Measurements from ENCODE around the gene C19orf44. TPM values are rescaled to one million over a fixed set of nuclear protein-coding genes. Genes with fewer than 3 reads are reported as not detected.

Gene C19orf44
- polyA plus RNA-seq, 2 of the 4 experiments (the other 2 are of a cell fraction): 2.9 to 3.0 TPM

DNA sequence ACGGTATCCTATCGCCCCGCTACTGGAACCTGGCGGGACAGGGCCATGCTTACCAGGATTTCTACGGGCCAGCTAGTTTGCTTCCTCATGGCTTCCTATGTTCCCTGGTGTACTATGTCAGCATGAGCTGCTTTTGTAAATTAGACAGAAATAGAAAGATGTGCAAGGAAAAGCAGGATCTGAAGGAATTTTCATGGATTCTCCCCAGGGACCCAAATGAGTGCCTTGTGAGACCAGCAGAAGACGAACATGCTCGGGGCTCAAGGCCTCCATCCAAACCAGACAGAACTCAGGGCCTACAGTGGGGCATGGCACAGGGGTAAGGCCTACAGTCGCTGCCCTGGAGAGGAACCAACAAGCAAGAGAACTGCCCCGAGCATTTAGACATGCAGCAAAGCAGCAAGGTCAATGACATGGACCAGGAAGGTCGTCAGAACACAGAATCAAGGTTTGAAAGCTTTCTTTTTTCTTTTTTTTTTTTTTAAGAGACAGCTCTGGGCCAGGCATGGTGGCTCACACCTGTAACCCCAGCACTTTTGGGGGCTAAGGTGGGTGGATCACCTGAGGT is 41.8 kb upstream of the C19orf44 start:
- peaks cover 16% of the 10 kb centered on the region for H3K4me1 ChIP-seq
- ChIA-PET POLR2A (no interaction called here), CTCF (interaction anchor here (2.8 kb wide), 1 partner anchor 13 kb away, joined by 10 read pairs; no protein-coding TSS in a partner anchor)
- H3K4me3 ChIP-seq: no peak overlapping the region
- ATAC-seq: no peak
- FAIRE-seq: no peak
- no peak overlapping the region for H3K27ac ChIP-seq
- WGBS (ENCODE audit: missing lambda C conversion rate): 89% methylated on average over 10 of the region's 10 CpGs
- H3K4me2 ChIP-seq: no peak overlapping the region
- no peak for DNase-seq (ENCODE audit: low read depth in 1 of 2, low spot score in 1 of 2)
- H3K9me3 ChIP-seq: no peaks in the 10 kb centered on the region
- TF ChIP-seq, protein P1, sequence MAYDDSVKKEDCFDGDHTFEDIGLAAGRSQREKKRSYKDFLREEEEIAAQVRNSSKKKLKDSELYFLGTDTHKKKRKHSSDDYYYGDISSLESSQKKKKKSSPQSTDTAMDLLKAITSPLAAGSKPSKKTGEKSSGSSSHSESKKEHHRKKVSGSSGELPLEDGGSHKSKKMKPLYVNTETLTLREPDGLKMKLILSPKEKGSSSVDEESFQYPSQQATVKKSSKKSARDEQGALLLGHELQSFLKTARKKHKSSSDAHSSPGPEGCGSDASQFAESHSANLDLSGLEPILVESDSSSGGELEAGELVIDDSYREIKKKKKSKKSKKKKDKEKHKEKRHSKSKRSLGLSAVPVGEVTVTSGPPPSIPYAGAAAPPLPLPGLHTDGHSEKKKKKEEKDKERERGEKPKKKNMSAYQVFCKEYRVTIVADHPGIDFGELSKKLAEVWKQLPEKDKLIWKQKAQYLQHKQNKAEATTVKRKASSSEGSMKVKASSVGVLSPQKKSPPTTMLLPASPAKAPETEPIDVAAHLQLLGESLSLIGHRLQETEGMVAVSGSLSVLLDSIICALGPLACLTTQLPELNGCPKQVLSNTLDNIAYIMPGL (CRISPR knock-in tag; IDR thresholded peaks at IDR 0.05; ENCODE audit: borderline replicate concordance): no peak
- TF ChIP-seq CBX2 (IDR thresholded peaks at IDR 0.05; ENCODE audit: borderline replicate concordance, low read depth) (no peak), MYC (IDR thresholded peaks at IDR 0.05; ENCODE audit: borderline replicate concordance, low read length) (no peak), EHF (CRISPR knock-in tag; IDR thresholded peaks at IDR 0.05) (no peak), SREBF2 (IDR thresholded peaks at IDR 0.05) (no peak), RCOR1 (IDR thresholded peaks at IDR 0.05; ENCODE audit: low read depth, low read length) (no peak), JUN (IDR thresholded peaks at IDR 0.05) (no peak), RFX5 (IDR thresholded peaks at IDR 0.05) (no peak), FOSL2 (IDR thresholded peaks at IDR 0.05) (no peak), FOSL2 (CRISPR knock-in tag; IDR thresholded peaks at IDR 0.05) (no peak), KDM5A (IDR thresholded peaks at IDR 0.05) (no peak), RNF2 (IDR thresholded peaks at IDR 0.05; ENCODE audit: borderline replicate concordance, low read depth) (no peak), BHLHE40 (IDR thresholded peaks at IDR 0.05; ENCODE audit: low read depth, low read length) (no peak), HOXB5 (CRISPR knock-in tag; IDR thresholded peaks at IDR 0.05) (no peak), HOXA7 (CRISPR knock-in tag; IDR thresholded peaks at IDR 0.05) (no peak)

DNA sequence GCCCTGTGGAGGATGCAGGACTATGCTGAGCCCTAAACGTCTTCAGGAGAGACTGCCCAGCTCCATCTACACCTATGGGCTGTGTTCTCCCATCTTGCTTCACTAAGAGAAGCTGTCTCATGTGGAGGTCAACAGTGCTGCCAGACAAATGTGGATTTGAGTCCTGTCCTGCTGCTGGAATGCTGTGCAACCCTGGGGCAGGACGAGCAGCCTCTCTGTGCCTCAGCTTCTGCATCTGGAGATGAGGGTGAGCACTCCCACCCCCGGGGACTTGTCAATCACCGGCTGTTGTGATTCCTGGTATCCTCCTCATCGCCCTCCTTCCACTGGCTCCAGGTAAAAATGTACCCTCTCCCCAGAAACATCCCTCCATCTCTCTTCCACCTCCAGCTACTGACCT is 40.7 kb upstream of the C19orf44 start:
- no peak for FAIRE-seq
- WGBS (ENCODE audit: missing lambda C conversion rate): 90% methylated on average over 5 of the region's 5 CpGs
- POLR2A ChIA-PET: no interaction called here
- H3K4me1 ChIP-seq: peaks cover 16% of the 10 kb centered on the region
- no peak for DNase-seq (ENCODE audit: low read depth in 1 of 2, low spot score in 1 of 2)
- H3K4me2 ChIP-seq: no peak overlapping the region
- no peak overlapping the region for H3K27ac ChIP-seq
- H3K9me3 ChIP-seq: no peaks in the 10 kb centered on the region
- CTCF ChIA-PET: interaction anchor here (2.8 kb wide), 1 partner anchor 14 kb away, joined by 10 read pairs; no protein-coding TSS in a partner anchor
- ATAC-seq: no peak
- TF ChIP-seq CHD4 (IDR thresholded peaks at IDR 0.05; ENCODE audit: borderline replicate concordance) (no peak), EP300 (IDR thresholded peaks at IDR 0.05) (no peak)
- no peak overlapping the region for H3K4me3 ChIP-seq

DNA sequence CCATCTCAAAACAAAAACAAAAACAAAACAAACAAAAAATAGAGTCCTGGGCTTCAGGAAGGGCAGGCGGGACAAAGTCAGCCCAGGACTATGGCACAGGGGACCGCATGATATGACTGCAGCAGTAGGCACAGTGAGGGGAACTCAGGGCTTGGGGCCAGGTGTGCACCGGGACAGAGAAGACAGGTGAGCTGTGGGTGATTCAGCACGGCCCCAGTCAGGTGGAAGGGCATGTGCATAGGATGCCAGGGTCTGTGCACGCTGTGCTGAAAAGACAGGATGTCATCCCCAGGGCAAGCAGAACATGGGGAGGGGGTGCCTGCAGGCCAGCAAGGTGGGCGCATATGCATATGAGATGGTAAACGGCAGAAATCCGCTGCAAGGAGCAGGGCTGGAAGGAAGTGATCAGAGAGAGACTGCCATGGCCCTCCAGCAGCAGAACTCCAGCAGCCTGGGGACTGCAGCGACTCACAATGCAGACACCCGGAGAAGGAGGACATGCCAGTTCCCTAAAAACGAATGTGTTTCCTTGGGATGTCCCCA is 39.5 kb upstream of the C19orf44 start:
- TF ChIP-seq, protein P2, sequence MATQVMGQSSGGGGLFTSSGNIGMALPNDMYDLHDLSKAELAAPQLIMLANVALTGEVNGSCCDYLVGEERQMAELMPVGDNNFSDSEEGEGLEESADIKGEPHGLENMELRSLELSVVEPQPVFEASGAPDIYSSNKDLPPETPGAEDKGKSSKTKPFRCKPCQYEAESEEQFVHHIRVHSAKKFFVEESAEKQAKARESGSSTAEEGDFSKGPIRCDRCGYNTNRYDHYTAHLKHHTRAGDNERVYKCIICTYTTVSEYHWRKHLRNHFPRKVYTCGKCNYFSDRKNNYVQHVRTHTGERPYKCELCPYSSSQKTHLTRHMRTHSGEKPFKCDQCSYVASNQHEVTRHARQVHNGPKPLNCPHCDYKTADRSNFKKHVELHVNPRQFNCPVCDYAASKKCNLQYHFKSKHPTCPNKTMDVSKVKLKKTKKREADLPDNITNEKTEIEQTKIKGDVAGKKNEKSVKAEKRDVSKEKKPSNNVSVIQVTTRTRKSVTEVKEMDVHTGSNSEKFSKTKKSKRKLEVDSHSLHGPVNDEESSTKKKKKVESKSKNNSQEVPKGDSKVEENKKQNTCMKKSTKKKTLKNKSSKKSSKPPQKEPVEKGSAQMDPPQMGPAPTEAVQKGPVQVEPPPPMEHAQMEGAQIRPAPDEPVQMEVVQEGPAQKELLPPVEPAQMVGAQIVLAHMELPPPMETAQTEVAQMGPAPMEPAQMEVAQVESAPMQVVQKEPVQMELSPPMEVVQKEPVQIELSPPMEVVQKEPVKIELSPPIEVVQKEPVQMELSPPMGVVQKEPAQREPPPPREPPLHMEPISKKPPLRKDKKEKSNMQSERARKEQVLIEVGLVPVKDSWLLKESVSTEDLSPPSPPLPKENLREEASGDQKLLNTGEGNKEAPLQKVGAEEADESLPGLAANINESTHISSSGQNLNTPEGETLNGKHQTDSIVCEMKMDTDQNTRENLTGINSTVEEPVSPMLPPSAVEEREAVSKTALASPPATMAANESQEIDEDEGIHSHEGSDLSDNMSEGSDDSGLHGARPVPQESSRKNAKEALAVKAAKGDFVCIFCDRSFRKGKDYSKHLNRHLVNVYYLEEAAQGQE (IDR thresholded peaks at IDR 0.05): no peak
- ATAC-seq (no peak), DNase-seq (ENCODE audit: low read depth in 1 of 2, low spot score in 1 of 2) (no peak), FAIRE-seq (no peak)
- no peaks in the 10 kb centered on the region for H3K9me3 ChIP-seq
- H3K4me2 ChIP-seq: peak overlapping the region; percentile 37; the same call in 1 of the 3 replicates
- H3K4me1 ChIP-seq: peaks cover 16% of the 10 kb centered on the region
- no peak overlapping the region for H3K4me3 ChIP-seq
- H3K27ac ChIP-seq: no peak overlapping the region; a peak in 1 of 6 replicates
- 81% methylated on average over 11 of the region's 11 CpGs for WGBS (ENCODE audit: missing lambda C conversion rate)
- ChIA-PET CTCF (interaction anchor here (0.9 kb wide), 1 partner anchor 11 kb away, joined by 3 read pairs; no protein-coding TSS in a partner anchor), POLR2A (no interaction called here)

All from A549 (cell line).